HG03378 (cell line): Measurements from ENCODE around the gene KIF1A.

ENCODE experiments used
- ATAC-seq: cut with Tn5 transposase; IDR thresholded peaks from one replicate; pipeline ENCODE4 v1.9.1; 2021; ENCODE audit warnings: mild to moderate bottlenecking, moderate library complexity; ENCODE audit not compliant: unreplicated experiment

The KIF1A gene, protein sequence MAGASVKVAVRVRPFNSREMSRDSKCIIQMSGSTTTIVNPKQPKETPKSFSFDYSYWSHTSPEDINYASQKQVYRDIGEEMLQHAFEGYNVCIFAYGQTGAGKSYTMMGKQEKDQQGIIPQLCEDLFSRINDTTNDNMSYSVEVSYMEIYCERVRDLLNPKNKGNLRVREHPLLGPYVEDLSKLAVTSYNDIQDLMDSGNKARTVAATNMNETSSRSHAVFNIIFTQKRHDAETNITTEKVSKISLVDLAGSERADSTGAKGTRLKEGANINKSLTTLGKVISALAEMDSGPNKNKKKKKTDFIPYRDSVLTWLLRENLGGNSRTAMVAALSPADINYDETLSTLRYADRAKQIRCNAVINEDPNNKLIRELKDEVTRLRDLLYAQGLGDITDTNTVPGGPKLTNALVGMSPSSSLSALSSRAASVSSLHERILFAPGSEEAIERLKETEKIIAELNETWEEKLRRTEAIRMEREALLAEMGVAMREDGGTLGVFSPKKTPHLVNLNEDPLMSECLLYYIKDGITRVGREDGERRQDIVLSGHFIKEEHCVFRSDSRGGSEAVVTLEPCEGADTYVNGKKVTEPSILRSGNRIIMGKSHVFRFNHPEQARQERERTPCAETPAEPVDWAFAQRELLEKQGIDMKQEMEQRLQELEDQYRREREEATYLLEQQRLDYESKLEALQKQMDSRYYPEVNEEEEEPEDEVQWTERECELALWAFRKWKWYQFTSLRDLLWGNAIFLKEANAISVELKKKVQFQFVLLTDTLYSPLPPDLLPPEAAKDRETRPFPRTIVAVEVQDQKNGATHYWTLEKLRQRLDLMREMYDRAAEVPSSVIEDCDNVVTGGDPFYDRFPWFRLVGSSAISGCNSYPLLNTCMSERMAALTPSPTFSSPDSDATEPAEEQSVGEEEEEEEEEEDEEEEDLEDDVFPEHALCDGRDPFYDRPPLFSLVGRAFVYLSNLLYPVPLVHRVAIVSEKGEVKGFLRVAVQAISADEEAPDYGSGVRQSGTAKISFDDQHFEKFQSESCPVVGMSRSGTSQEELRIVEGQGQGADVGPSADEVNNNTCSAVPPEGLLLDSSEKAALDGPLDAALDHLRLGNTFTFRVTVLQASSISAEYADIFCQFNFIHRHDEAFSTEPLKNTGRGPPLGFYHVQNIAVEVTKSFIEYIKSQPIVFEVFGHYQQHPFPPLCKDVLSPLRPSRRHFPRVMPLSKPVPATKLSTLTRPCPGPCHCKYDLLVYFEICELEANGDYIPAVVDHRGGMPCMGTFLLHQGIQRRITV (N-terminal part only)

DNA sequence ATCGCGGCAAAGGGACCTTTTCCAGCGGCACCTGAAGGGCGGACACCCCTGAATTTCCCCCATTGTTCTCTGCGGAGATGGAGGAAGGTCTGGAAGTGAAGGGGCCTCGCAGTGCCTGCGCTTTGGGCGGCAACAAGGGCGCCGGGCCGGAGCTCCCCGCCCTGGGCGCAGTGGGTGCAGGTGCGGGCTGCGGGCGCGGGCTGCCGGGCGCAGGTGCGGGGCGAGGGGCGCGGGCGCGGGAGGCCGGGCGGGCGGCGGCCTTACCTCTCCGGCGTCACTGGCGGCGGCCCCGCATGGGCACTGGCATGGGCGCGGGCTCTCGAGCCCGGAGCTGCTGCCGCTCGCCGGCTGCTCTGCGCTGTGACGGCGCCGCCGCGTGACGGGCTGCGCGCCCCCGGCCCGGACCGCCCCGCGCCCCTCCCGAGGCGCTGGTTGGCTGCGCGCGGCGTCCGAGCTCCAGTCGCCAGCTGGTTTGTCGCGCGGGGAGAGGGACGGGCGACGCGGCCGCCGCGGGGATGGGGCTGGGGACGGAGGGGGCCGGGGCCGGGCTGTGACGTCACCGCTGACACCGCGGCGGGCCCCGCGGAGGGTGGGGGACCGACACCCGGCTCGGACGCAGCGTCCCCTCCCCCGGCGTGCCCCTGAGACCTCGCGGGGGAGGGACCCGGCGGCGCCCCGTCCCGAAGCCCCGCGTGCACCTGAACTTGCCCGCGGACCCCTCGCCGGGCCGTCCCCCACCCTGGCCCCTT is at the start of gene KIF1A:
Gene KIF1A (minus strand): TSS at position 362 of the 749 bp plus-strand sequence. CDS start 22,467 bp downstream, outside the sequence.
- no peak for ATAC-seq

DNA sequence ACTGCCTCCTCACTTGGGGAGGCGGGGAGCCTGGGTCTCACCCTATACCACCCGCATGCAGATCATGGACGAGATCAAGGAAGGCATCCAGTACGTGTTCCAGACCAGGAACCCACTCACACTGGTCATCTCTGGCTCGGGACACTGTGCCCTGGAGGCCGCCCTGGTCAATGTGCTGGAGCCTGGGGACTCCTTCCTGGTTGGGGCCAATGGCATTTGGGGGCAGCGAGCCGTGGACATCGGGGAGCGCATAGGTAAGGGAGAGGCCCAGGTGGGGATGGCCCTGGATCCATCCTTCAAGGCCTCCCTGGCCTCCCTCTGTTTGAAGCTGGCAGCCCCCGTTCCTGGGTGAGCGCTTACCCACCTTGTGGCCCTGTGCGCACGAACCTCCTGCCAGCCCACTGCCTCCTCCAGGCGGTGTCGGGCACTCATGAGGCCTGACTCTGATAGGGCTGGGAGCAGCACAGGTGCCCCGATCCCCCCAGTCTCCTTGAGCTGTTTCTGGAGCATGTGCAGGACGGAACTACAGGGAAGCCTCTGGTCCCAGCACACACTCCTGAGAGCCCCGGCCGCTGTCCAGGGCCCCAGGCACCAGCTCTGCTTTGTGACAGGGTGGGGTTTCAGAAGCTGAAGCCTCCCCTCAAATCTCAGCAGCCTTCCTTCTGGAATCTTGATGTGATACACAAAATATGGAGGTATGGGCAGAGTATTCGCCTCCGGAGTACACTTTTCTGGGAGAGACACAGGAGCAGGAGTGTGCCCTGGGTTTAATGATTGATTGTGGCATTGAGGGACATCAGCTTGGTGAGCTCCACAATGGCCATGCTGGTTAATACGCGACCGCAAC is 49.3 kb upstream of the KIF1A start:
- ATAC-seq = no peak

DNA sequence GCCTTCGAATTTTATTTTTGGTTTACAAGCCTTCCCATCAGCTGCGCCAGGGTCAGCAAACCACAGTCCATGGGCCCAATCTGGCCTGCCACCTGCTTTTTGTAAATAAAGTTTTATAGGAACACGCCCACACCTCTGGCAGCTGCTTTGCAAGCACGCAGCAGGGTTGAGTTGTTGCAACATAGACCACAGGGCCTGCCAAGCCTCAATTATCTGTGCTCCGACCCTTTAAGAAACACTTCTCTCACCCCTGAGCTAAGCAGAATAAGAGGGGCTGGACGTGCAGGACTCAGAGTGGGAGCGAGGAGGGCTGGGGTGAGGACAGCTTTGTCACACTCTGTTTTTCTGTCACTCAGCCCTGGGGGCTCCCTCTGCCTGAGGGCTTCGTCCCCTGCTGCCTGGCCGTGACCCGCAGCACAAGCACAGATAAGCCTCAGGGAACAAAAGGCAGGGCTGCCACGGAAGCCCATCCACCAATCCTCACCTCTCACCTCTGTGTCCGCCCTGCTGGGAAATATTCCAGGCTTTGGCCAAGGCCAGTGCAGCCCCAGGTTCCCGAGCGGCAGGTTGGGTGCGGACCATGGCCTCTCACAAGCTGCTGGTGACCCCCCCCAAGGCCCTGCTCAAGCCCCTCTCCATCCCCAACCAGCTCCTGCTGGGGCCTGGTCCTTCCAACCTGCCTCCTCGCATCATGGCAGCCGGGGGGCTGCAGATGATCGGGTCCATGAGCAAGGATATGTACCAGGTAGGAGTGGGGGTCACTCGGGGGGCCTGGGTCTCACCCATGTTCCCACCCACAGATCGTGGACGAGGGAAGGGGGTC is 48.5 kb upstream of the KIF1A start, which contains the start of gene AGXT:
Gene AGXT (plus strand): TSS at position 539 of the 823 bp plus-strand sequence. CDS start 42 bp downstream, at position 581.
- no peak for ATAC-seq

DNA sequence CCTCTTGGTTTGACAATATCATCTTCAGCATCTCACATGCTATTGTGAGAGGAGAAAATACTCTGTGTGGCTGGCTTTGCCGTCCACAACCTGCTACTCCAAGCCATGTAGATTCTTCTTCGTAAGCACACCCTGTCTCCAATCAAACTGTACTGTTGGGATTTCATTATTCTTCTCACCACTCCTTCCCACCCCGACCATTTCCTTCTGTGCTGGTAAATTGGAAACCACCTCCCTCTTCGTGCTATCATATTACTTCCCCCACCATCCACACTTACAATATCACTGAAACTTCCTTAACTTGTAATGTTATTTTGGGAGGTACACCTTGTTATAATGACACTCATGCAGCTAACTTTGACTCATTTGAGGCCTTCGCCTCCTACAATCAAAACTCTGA is 45.4 kb upstream of the KIF1A start:
- no peak for ATAC-seq

DNA sequence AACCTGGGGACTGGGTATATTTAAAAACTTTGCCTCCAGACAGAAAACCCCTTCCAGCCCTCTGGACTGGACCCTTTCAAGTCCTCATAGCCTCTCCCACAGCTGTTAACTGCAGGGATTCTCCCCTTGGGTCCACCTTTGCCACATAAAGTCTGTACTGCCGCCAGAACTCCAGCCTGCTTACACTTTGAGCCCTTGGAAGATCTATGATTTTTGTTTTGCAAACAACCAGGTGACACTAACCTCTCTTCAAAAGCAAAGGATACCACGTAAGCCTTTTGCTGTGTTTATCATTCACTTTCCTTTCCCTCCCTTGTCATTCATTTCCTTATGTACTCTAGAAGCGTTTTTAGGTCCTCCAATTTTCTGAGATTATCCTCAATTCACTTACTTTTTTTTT is 44.5 kb upstream of the KIF1A start:
- no peak for ATAC-seq

DNA sequence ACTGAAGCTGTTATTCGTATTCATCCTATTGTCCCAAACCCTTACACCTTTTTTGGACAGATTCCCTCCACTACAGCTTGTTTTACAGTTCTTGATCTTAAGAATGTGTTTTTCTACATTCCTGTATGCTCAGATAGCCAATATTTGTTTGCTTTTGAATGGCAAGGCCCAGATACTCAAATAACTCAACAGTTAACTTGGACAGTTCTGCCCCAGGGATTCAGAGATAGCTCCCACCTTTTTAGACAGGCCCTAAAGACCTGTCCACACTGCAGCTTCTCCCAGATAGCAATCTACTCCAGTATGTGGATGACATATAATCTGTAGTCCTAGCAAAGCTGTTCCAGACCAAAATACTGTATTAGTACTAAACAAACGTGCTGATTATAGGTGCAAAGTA is 41.5 kb upstream of the KIF1A start:
- no peak for ATAC-seq

DNA sequence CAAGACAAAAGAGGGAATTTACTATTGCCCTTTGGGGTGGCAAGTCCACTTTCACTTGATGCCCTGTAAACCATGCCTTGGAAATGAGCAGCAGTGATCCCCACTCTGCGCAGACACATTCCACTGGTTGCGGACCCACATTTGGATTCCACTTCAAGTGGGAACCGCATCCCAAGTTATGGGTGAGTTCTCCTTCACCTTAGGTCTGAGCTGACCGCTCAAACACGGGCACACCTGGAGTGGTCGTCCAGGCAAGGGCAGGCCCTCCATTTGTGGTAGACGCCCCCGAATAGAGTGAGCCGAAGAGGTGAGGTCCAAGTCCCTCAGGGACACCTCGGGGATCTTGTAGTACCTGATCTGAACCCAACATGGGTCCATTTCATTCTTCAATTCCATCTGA is 38.9 kb upstream of the KIF1A start:
- ATAC-seq = no peak

DNA sequence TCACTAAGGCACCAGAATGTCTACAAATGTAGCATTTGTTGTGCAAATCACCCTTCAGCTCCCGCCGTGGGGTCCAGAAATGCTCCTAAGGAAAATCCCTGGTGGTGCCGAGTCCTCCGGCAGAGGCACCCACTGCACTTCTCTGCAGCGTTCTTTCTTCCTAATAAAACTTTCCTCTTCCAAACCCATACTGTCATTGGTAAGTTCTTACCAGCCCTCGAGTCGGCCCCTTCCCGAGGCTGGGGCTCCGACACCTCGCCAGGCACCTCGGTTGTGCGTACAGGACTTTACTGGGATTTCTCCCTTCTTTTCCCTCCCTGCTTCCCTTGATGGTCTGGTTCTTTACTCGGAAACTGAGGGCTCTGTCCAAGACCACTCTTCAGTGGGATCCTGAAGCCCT is 38.3 kb upstream of the KIF1A start:
- ATAC-seq = no peak

DNA sequence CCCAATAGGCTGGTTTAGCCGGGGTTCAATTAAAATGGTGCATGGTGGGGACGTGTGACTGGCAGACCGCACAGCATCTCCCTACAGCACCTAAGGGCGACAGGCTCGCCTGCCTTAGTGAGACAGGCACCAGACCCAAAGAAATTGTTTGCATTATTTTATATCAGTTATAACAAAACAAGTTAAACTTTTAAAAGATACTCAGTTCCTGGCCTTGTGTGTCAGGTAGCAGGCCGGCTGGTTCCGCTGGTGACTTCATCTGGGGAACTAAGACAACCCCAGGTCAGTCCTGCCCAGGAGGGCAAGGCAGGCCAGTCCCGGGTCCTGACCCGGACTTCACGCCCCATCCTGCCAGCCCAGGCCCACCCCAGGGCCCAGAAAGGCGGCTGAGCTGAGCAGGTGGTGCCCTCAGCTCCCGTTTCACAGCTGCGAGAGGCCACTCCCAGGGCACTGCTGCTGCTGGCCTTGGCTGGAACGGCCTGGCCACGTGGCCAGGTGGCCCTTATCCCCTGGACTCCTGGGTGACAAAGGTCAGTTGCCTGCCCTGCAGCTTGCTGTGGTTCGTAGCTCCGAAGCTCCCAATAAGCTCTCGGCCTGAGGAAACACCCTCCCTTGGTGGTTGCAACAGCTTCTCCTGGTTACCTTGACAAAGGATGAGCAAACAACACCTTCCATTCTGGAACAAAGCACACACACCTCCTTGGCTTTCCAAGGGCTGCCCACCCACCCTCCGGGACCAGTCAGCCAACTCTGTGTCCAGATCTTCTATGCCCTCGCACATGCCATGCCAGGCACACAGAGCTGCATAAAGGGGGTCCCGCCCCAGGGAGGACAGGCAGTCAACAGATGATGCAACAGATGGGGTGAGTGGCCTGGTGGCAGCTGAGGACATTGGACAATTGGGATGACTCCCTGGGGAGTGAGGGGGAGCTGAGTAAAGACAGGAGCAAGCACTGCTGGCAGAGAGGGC is 37.3 kb upstream of the KIF1A start:
- no peak for ATAC-seq

DNA sequence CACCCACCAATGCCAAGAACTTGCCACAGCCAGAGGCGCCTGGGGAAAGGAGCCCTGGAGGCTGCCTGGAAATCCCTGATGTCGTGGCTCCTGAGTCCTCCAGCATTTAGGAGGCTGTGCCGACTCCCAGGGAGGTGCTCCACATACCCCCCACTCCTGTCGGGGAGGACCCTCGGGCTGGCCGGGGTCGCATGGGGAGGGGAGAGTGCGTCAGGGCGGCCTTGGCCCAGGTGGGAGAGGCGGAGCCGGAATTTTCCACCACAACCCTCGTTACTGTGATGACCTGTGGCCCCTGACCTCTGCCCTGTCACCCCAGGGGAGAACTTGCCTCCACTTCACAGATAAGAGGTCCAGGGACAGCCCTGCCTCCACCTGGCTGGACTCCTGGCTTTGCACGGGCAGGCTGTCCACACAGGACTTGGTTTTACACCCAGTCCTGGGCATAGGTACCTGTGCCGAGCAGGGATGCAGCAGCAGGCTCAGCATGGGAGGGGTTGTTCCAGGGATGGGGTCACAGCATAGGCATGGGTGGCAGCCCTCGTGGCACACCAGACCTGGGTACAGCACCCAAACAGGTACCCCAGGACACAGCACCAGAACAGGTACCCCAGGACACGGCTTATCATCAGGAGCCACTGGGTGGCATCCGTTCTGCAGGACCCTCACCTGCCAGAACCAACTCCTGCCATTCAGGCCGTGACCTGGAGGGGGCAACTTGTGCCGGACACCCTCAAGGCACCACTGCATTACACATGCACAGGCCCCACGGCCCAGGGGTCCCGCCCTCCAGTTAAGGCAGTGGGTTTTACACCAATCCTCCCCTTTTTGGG is 36.3 kb upstream of the KIF1A start:
- no peak for ATAC-seq

DNA sequence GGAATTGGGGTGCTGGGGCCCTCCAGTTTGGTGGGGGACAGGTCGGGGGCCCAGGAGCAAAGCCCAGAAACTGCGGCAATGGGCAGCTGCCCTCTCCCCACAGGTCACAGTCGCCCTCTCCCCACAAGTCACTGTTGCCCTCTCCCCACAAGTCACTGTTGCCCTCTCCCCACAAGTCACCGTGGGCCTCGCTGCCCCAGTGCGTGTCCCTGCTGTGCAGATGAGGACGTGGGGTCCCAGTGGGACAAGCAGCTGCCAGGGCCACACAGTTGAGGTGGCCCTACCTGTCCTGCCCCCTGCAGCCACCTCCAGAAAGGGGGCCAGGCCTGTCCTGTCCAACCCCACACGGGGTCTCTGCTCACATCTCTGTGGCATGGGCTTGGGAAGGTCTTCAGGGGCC is 35.7 kb upstream of the KIF1A start:
- no peak for ATAC-seq

DNA sequence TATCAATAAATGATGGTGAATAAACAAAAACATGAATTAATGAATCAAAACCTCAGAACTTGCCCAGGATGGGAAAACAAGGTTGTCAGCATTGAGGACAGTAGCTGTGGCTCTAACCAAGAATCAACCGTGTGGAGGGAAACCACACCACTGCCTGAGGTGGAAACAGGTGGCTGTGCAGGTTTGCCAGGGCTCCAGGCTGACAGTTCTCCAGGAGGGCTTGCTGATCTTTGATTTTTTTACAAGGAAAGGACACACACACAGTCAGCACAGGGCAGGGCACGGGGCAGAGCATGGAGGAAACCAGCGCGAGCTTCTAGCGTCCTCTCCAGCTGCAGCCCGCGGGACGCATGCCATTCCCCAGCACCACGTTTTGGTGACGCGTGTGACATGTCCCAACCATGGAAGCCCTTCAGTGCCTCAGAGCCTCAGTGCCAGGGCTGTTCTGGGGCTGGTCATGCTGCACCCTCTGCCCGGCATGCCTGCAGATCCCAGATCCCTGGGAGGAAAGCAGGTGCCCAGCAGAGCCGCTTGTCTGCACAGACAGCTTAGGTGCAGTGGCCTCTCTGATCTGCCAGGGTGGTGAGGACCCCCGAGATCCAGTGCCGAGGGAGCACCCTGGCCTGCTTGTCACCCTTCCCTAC is 32.8 kb upstream of the KIF1A start:
- no peak for ATAC-seq

DNA sequence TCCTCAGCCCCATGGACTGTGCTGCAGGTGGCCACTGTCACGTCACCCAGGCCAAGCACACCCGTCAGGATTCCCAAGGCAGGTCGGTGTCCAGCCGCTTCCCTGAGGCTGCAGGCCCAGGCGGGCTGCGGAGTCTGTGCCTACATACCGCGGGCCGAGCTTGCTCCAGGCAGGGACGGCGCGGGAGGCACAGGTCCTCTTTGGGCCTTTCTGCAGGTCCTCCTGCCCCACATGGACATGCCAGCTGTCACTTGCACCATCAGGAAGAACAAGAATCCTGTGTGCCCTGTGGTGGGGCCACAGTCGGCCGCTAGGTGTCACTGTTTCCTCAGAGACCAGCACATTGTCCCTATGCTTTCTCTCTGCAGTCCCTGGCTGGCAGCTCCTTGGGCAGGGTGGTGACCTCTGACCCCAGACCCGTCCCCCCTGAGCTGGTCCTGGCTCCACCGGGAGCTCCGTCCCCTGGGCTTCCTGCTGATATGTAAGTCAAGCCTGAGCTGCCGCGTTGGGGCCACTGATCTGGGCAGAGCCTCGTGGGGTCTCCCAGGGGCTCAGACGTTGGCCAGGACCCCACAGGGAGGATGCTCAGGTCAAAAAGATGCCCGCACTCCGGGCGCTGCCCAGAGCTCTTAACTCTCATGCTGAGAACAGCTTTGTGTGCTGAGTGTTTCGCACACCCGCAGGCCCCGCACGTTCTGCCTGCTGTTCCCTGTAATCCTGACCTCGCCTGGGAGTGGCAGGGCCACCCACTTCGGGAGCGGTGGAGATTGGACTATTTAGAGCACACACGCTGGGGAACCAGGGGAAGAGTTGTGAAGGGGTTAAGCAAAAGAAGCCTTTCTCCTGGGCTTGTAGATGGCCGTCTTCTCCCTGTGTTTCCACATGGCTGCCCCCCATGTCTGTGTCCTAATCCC is 31.3 kb upstream of the KIF1A start:
- ATAC-seq = no peak

DNA sequence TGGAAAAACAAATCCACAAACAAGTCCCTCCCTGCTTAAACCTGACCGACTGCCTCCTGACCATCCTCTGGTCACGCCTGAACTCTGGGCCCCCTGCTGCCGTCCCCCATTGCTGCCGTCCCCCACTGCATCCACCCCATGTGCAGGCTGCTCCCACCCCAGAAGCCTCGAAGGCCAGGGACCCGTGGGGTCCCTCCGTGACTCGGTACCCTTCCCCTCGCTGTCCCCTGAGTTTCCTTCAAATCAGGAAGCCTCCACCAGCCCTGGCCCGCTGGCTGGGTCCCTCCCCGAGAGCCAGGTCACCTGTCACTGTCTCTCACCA is 30.7 kb upstream of the KIF1A start:
- ATAC-seq = no peak

DNA sequence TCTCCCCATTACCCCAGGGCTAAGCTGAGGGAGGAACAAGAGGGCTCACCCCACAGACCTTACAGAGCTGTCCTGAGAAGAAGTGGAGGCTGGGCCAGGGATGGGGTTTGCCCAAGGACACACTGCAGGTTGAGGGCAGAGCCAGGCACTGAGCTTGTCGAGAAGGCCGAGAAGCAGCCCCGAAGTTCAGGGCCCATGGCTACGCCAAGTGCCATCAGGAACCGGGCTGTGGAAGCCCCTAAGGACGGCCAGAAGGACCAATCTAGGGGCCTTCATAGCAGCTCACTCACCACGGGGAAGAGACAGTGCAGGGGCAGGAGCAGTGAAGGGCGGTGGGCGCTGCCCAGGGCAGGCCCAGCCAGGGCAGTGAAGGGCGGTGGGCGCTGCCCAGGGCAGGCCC is 30.0 kb upstream of the KIF1A start:
- ATAC-seq = no peak
